ENCODE data around the gene RIPK4. TPM values are rescaled to one million over a fixed set of nuclear protein-coding genes. Genes with fewer than 3 reads are reported as not detected.
A peak's percentile ranks its signal among the peaks of the same experiment; 100 is the strongest.

RIPK4 gene
- total RNA-seq, 1 donor from 2014 or later = 28.9 TPM

- Mint-ChIP-seq H3K27ac (peak overlapping the region; percentile 88), H3K4me1 (ENCODE audit: low read depth) (peaks cover 31% of the 10 kb centered on the region), H3K27me3 (no peaks in the 10 kb centered on the region), H3K4me3 (ENCODE audit: low read depth) (no peak overlapping the region), H3K36me3 (ENCODE audit: insufficient read depth) (peaks cover 27% of the 10 kb centered on the region), H3K9me3 (ENCODE audit: low read depth) (no peaks in the 10 kb centered on the region)
- TF ChIP-seq, protein P1, sequence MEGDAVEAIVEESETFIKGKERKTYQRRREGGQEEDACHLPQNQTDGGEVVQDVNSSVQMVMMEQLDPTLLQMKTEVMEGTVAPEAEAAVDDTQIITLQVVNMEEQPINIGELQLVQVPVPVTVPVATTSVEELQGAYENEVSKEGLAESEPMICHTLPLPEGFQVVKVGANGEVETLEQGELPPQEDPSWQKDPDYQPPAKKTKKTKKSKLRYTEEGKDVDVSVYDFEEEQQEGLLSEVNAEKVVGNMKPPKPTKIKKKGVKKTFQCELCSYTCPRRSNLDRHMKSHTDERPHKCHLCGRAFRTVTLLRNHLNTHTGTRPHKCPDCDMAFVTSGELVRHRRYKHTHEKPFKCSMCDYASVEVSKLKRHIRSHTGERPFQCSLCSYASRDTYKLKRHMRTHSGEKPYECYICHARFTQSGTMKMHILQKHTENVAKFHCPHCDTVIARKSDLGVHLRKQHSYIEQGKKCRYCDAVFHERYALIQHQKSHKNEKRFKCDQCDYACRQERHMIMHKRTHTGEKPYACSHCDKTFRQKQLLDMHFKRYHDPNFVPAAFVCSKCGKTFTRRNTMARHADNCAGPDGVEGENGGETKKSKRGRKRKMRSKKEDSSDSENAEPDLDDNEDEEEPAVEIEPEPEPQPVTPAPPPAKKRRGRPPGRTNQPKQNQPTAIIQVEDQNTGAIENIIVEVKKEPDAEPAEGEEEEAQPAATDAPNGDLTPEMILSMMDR (IDR thresholded peaks at IDR 0.05; ENCODE audit: unreplicated experiment) = no peak
- DNase-seq (ENCODE audit: low spot score, unreplicated experiment) = no peak
These were observed 15.2 kb downstream of the RIPK4 start for GRCh38 chr21:41751611-41752011.

DNA sequence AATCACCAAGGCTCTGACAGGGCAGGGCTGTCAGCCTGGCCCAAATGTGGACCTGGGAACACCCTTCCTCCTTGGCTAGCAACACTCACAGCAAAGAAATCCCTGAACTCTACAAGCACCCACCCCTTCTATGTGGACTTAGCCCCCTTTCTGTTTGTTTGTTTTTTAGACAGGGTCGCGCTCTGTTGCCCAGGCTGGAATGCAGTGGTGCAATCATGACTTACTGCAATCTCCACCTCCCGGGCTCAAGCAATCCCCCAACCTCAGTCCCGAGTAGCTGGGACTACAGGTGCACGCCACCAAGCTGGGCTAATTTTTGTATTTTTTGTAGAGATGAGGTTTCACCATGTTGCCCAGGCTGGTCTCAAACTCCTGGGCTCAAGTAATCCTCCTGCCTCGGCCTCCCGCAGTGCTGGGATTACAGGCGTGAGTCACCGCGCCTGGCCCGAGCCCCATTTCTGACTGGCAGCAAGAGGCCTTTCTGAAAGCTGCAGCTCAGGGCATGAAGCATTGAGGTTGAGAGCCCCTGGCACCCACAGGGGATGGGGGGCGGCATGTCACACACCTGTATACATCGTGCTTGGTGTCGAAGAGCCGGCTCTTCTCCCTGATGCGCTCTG is 16.2 kb downstream of the RIPK4 start:
- Mint-ChIP-seq H3K27ac (peak overlapping the region; percentile 44), H3K36me3 (ENCODE audit: insufficient read depth) (peaks cover 26% of the 10 kb centered on the region)

GRCh38 chr21:41750051-41750450 is 16.8 kb downstream of the RIPK4 start:
- Mint-ChIP-seq H3K4me1 (ENCODE audit: low read depth) (peaks cover 31% of the 10 kb centered on the region), H3K9me3 (ENCODE audit: low read depth) (no peaks in the 10 kb centered on the region), H3K4me3 (ENCODE audit: low read depth) (no peak overlapping the region), H3K36me3 (ENCODE audit: insufficient read depth) (peaks cover 29% of the 10 kb centered on the region), H3K27ac (peak overlapping the region; percentile 44), H3K27me3 (no peaks in the 10 kb centered on the region)
- no peak for DNase-seq (ENCODE audit: low spot score, unreplicated experiment)
- TF ChIP-seq, protein P1 (IDR thresholded peaks at IDR 0.05; ENCODE audit: unreplicated experiment) = no peak

More for the DNA sequence above, 16.2 kb downstream of the RIPK4 start:
- Mint-ChIP-seq H3K27me3 (no peaks in the 10 kb centered on the region), H3K4me1 (ENCODE audit: low read depth) (peaks cover 31% of the 10 kb centered on the region), H3K4me3 (ENCODE audit: low read depth) (no peak overlapping the region), H3K9me3 (ENCODE audit: low read depth) (no peaks in the 10 kb centered on the region)
- TF ChIP-seq, protein P1 (IDR thresholded peaks at IDR 0.05; ENCODE audit: unreplicated experiment) = no peak
- no peak for DNase-seq (ENCODE audit: low spot score, unreplicated experiment)

DNA sequence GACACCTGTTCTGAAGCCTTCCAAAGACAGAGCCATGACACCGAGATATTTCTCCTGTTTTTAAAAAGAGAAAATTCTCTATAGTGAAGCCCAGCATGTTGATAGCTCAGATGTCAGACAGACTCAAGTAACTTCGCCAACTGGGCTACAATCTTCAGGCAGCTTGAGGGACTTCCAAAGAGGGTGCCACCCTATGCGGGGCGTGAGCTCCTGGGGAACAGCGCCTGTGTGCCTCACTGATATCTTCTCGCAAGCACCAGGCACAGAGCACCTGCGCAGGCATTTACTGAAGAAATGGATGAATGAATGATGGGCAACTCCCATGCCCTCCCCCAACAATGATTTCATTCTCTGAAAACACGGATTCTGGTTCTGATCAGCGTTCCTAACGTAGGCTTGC is 17.6 kb downstream of the RIPK4 start:
- no peak overlapping the region for H3K27ac Mint-ChIP-seq
- no peaks in the 10 kb centered on the region for H3K27me3 Mint-ChIP-seq
- no peak for DNase-seq (ENCODE audit: low spot score, unreplicated experiment)
- H3K4me3 Mint-ChIP-seq (ENCODE audit: low read depth) = no peak overlapping the region
- peaks cover 31% of the 10 kb centered on the region for H3K4me1 Mint-ChIP-seq (ENCODE audit: low read depth)
- no peaks in the 10 kb centered on the region for H3K9me3 Mint-ChIP-seq (ENCODE audit: low read depth)
- TF ChIP-seq, protein P1 (IDR thresholded peaks at IDR 0.05; ENCODE audit: unreplicated experiment) = no peak
- H3K36me3 Mint-ChIP-seq (ENCODE audit: insufficient read depth) = peaks cover 34% of the 10 kb centered on the region

- TF ChIP-seq, protein P1 (IDR thresholded peaks at IDR 0.05; ENCODE audit: unreplicated experiment) = no peak
- H3K27me3 Mint-ChIP-seq = no peaks in the 10 kb centered on the region
- no peak overlapping the region for H3K4me3 Mint-ChIP-seq (ENCODE audit: low read depth)
- H3K4me1 Mint-ChIP-seq (ENCODE audit: low read depth) = peaks cover 26% of the 10 kb centered on the region
- no peak overlapping the region for H3K27ac Mint-ChIP-seq
- peaks cover 39% of the 10 kb centered on the region for H3K36me3 Mint-ChIP-seq (ENCODE audit: insufficient read depth)
- H3K9me3 Mint-ChIP-seq (ENCODE audit: low read depth) = no peaks in the 10 kb centered on the region
- DNase-seq (ENCODE audit: low spot score, unreplicated experiment) = no peak
These were observed 18.7 kb downstream of the RIPK4 start for GRCh38 chr21:41747943-41748738.

All from progenitor cell of endocrine pancreas (in vitro differentiated cells).